ENCODE results near the gene PCYT2. TPM values are rescaled to one million over a fixed set of nuclear protein-coding genes. Genes with fewer than 3 reads are reported as not detected.

PCYT2 gene
- total RNA-seq, 4 donors from 2014 or later = 37.2 to 424 (median 77.1) TPM

- no peak for DNase-seq
- H3K9me3 ChIP-seq = no peaks in the 10 kb centered on the region
- intact Hi-C loops (cut with DNase I; ENCODE audit: low total_unique reads) (no loop called here), in situ Hi-C loops (cut with MboI; ENCODE audit: low pct_ligation_motif_present in 1 of 4, low pct_unique_long_range_greater_than_20kb in 1 of 4, low sequenced_read_pairs in 3 of 4) (no loop called here)
- peaks cover 17% of the 10 kb centered on the region for H3K27me3 ChIP-seq
- H3K27ac ChIP-seq = peak overlapping the region; percentile 97 to 99 (median 97)
- peaks cover 0 to 6% (median under 1%) of the 10 kb centered on the region in 4 donors for H3K36me3 ChIP-seq
- H3K4me1 ChIP-seq = peaks cover 34 to 64% (median 57%) of the 10 kb centered on the region in 4 donors
- 0% methylated on average over 8 of the region's 78 CpGs; no CpG with 5 or more reads in 1 of the 2 donors for WGBS, 2 donors (ENCODE audit: low coverage in 1 of 2)
- TF ChIP-seq POLR2A (IDR thresholded peaks at IDR 0.05) = no peak
- no peak for TF ChIP-seq CTCF (IDR thresholded peaks at IDR 0.05)
- TF ChIP-seq EP300 (IDR thresholded peaks at IDR 0.05; ENCODE audit: low read depth) = no peak
- no peak for TF ChIP-seq POLR2AphosphoS5 (IDR thresholded peaks at IDR 0.05)
- peak overlapping the region; percentile 71 to 99 (median 82) for H3K4me3 ChIP-seq
These were observed 16.0 kb upstream of the PCYT2 start for GRCh38 chr17:81927152-81927652.

GRCh38 chr17:81926451-81927151 is 15.4 kb upstream of the PCYT2 start:
- 0% methylated on average over 2 to 17 of the region's 46 CpGs for WGBS, 2 donors (ENCODE audit: low coverage in 1 of 2)
- Histone ChIP-seq H3K4me1 (peaks cover 34 to 64% (median 58%) of the 10 kb centered on the region in 4 donors), H3K27ac (peak overlapping the region; percentile 97 to 99 (median 97))

GRCh38 chr17:81925860-81926450 is 14.8 kb upstream of the PCYT2 start:
- H3K4me3 ChIP-seq = peak overlapping the region in 3 of 4 donors; percentile 71 to 99 (median 72)
- H3K4me1 ChIP-seq = peaks cover 34 to 66% (median 58%) of the 10 kb centered on the region in 4 donors
- in situ Hi-C loops (cut with MboI; ENCODE audit: low pct_ligation_motif_present in 1 of 4, low pct_unique_long_range_greater_than_20kb in 1 of 4, low sequenced_read_pairs in 3 of 4) = no loop called here
- H3K27ac ChIP-seq = peak overlapping the region; percentile 97 to 99 (median 97)
- no peak for TF ChIP-seq EP300 (IDR thresholded peaks at IDR 0.05; ENCODE audit: low read depth)
- TF ChIP-seq POLR2A (IDR thresholded peaks at IDR 0.05) = no peak
- TF ChIP-seq CTCF (IDR thresholded peaks at IDR 0.05) = no peak
- TF ChIP-seq POLR2AphosphoS5 (IDR thresholded peaks at IDR 0.05) = no peak
- H3K27me3 ChIP-seq = peaks cover 17% of the 10 kb centered on the region
- no peaks in the 10 kb centered on the region for H3K9me3 ChIP-seq
- intact Hi-C loops (cut with DNase I; ENCODE audit: low total_unique reads) = no loop called here
- no peak for DNase-seq
- WGBS, 2 donors (ENCODE audit: low coverage in 1 of 2) = 36 to 76% methylated on average over 2 to 8 of the region's 10 CpGs
- peaks cover 0 to 7% (median 1%) of the 10 kb centered on the region in 4 donors for H3K36me3 ChIP-seq

More at GRCh38 chr17:81926451-81927151, 15.4 kb upstream of the PCYT2 start:
- TF ChIP-seq CTCF (IDR thresholded peaks at IDR 0.05) (no peak), POLR2A (IDR thresholded peaks at IDR 0.05) (peak; percentile 71), POLR2AphosphoS5 (IDR thresholded peaks at IDR 0.05) (peak; percentile 65 to 84 (median 67)), EP300 (IDR thresholded peaks at IDR 0.05; ENCODE audit: low read depth) (no peak)
- DNase-seq = peak; percentile 90
- Histone ChIP-seq H3K36me3 (peaks cover 0 to 7% (median 1%) of the 10 kb centered on the region in 4 donors), H3K4me3 (peak overlapping the region; percentile 71 to 99 (median 82)), H3K27me3 (peaks cover 17% of the 10 kb centered on the region), H3K9me3 (no peaks in the 10 kb centered on the region)
- in situ Hi-C loops (cut with MboI; ENCODE audit: low pct_ligation_motif_present in 1 of 4, low pct_unique_long_range_greater_than_20kb in 1 of 4, low sequenced_read_pairs in 3 of 4) = no loop called here
- intact Hi-C loops (cut with DNase I; ENCODE audit: low total_unique reads) = no loop called here
